Measurements from ENCODE around the gene TNRC6C. TPM values are rescaled to one million over a fixed set of nuclear protein-coding genes. Genes with fewer than 3 reads are reported as not detected.
A peak's percentile ranks its signal among the peaks of the same experiment; 100 is the strongest.

Gene TNRC6C
- polyA plus RNA-seq, 3 donors: 0.38 to 0.80 (median 0.46) TPM

DNA sequence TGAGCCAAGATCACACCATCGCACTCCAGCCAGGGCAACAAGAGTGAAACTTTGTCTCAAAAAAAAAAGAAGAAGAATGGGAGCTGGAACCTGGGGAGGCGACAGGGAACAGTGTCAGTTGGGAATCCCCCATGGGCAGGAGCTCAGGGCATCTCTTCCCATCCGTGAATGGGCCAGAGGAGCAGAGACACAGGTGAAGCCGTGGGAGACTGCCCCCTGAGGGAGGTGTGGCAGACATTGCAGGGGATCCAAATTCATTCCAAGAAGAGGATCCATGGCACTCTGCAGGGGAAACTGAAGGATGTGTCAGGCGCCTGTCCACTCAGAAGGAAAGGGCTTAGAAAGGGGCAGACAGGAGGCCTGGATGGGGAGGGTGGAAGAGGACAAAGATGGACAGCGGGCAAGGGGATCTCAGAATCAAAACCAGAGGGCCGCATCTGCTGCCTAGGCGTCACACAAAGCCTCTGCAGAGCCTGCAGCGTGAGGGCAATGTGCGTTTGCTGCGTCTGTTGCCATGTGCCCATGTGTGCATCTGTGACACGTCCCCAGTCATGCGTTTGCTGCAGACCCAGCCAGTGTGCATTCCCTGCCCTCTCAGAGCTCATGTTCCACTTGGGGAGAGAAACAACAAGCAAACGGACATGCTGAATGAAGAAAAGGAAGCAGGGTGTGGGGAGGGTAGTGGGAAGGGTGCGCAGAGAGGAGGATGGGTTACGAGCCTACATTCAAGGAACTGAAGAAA, 30.6 kb upstream of the TNRC6C start:
- no peak overlapping the region for H2AFZ ChIP-seq (ENCODE audit: insufficient read depth, low read depth, low read length, poor library complexity, severe bottlenecking)
- intact Hi-C loops (cut with micrococcal nuclease): no loop called here
- Mint-ChIP-seq H3K9me3 (peaks cover 0 to 11% (median 1%) of the 10 kb centered on the region in 7 donors), H3K36me3 (no peaks in the 10 kb centered on the region), H3K27me3 (ENCODE audit: low read depth in 3 of 3) (peaks cover 72 to 94% (median 80%) of the 10 kb centered on the region in 3 donors), H3K4me3 (peak overlapping the region in 1 of 2 donors; percentile 69), H3K4me1 (no peaks in the 10 kb centered on the region), H3K27ac (no peak overlapping the region)
- no peaks in the 10 kb centered on the region for H3K9me3 ChIP-seq (replicated peaks in 1 of 2; ENCODE audit: control insufficient read depth in 1 of 2, insufficient read depth in 1 of 2, low read length in 2 of 2)
- H3K27me3 ChIP-seq (ENCODE audit: control insufficient read depth in 2 of 2, insufficient read depth in 2 of 2, low read length in 2 of 2): peaks cover 6 to 85% of the 10 kb centered on the region in 2 donors
- H3K36me3 ChIP-seq (replicated peaks in 1 of 2; ENCODE audit: control insufficient read depth in 1 of 2, insufficient read depth in 2 of 2, low read length in 2 of 2): no peaks in the 10 kb centered on the region
- no peaks in the 10 kb centered on the region for H3K79me2 ChIP-seq (ENCODE audit: insufficient read depth, low read length)
- 92% methylated on average over 15 of the region's 16 CpGs for WGBS (ENCODE audit: insufficient coverage)
- H4K20me1 ChIP-seq (ENCODE audit: insufficient read depth, low read length): no peaks in the 10 kb centered on the region
- no peak for DNase-seq
- no peaks in the 10 kb centered on the region for H3K4me1 ChIP-seq (ENCODE audit: control insufficient read depth in 1 of 2, insufficient read depth in 2 of 2, low read length in 2 of 2)
- H3K4me2 ChIP-seq (replicated peaks; ENCODE audit: extremely low read depth, low read length, poor library complexity, severe bottlenecking): no peak overlapping the region
- no peak overlapping the region for H3K9ac ChIP-seq (ENCODE audit: insufficient read depth, low read length, poor library complexity, severe bottlenecking)
- H3K27ac ChIP-seq (ENCODE audit: low read depth in 1 of 2, low read length in 2 of 2): no peak overlapping the region
- TF ChIP-seq, protein P1, sequence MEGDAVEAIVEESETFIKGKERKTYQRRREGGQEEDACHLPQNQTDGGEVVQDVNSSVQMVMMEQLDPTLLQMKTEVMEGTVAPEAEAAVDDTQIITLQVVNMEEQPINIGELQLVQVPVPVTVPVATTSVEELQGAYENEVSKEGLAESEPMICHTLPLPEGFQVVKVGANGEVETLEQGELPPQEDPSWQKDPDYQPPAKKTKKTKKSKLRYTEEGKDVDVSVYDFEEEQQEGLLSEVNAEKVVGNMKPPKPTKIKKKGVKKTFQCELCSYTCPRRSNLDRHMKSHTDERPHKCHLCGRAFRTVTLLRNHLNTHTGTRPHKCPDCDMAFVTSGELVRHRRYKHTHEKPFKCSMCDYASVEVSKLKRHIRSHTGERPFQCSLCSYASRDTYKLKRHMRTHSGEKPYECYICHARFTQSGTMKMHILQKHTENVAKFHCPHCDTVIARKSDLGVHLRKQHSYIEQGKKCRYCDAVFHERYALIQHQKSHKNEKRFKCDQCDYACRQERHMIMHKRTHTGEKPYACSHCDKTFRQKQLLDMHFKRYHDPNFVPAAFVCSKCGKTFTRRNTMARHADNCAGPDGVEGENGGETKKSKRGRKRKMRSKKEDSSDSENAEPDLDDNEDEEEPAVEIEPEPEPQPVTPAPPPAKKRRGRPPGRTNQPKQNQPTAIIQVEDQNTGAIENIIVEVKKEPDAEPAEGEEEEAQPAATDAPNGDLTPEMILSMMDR (IDR thresholded peaks at IDR 0.05): no peak
- H3K4me3 ChIP-seq (replicated peaks in 1 of 3; ENCODE audit: low read depth in 2 of 3, low read length in 3 of 3): no peak overlapping the region

DNA sequence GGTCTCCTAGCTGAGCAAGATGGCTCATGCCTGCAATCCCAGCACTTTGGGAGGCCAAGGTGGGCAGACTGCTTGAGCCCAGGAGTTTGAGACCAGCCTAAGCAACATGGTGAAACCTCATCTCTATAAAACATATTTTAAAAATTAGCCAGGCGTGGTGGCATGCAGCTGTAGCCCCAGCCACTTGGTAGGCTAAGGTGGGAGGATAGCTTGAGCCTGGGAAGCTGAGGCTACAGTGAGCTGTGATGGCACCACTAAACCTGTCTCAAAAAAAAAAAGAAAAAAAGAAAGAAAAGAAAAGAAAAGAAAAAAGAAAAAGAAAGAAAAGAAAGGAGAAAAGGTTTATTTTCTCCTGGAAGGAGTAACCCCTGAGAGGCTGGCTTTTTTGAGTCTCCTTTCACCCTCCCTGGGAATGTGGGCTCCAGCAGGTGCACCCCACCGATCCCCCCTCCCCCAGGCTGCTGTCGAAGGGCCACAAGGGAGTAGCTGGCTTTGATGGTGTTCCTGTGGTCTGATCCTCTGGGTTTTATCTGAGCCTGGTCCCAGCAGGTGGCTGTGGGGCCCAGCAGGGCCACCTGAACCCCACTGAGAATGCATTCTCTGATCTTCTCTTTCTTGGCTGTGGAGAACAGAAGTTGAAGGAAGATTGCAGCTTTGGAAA, 29.9 kb upstream of the TNRC6C start:
- Histone ChIP-seq H3K27me3 (ENCODE audit: control insufficient read depth in 2 of 2, insufficient read depth in 2 of 2, low read length in 2 of 2) (peaks cover 6 to 85% of the 10 kb centered on the region in 2 donors), H2AFZ (ENCODE audit: insufficient read depth, low read depth, low read length, poor library complexity, severe bottlenecking) (no peak overlapping the region), H3K4me3 (replicated peaks in 1 of 3; ENCODE audit: low read depth in 2 of 3, low read length in 3 of 3) (no peak overlapping the region), H3K27ac (ENCODE audit: low read depth in 1 of 2, low read length in 2 of 2) (no peak overlapping the region), H3K4me2 (replicated peaks; ENCODE audit: extremely low read depth, low read length, poor library complexity, severe bottlenecking) (no peak overlapping the region), H3K9me3 (replicated peaks in 1 of 2; ENCODE audit: control insufficient read depth in 1 of 2, insufficient read depth in 1 of 2, low read length in 2 of 2) (no peaks in the 10 kb centered on the region), H4K20me1 (ENCODE audit: insufficient read depth, low read length) (no peaks in the 10 kb centered on the region), H3K4me1 (ENCODE audit: control insufficient read depth in 1 of 2, insufficient read depth in 2 of 2, low read length in 2 of 2) (no peaks in the 10 kb centered on the region), H3K9ac (ENCODE audit: insufficient read depth, low read length, poor library complexity, severe bottlenecking) (no peak overlapping the region), H3K36me3 (replicated peaks in 1 of 2; ENCODE audit: control insufficient read depth in 1 of 2, insufficient read depth in 2 of 2, low read length in 2 of 2) (no peaks in the 10 kb centered on the region), H3K79me2 (ENCODE audit: insufficient read depth, low read length) (no peaks in the 10 kb centered on the region)
- Mint-ChIP-seq H3K9me3 (peaks cover 0 to 10% (median 1%) of the 10 kb centered on the region in 7 donors), H3K36me3 (no peaks in the 10 kb centered on the region), H3K4me1 (no peaks in the 10 kb centered on the region), H3K27ac (no peak overlapping the region), H3K27me3 (ENCODE audit: low read depth in 3 of 3) (peaks cover 70 to 94% (median 81%) of the 10 kb centered on the region in 3 donors), H3K4me3 (peak overlapping the region in 1 of 2 donors; percentile 69)
- DNase-seq: no peak
- WGBS (ENCODE audit: insufficient coverage): no CpG with 5 or more reads among the region's 3 CpGs
- intact Hi-C loops (cut with micrococcal nuclease): no loop called here
- TF ChIP-seq, protein P1 (IDR thresholded peaks at IDR 0.05): no peak

Data from CD14-positive monocyte (primary cell).